ENCODE results near the gene ENTPD6. TPM values are rescaled to one million over a fixed set of nuclear protein-coding genes. Genes with fewer than 3 reads are reported as not detected.
"Not testable (repeated sequence)": the region's sequence is repeated elsewhere in the genome, so short reads cannot be mapped to it uniquely, and the experiment has no call there.

The ENTPD6 gene
- total and polyA plus RNA-seq, 2 experiments from 2014 or later = 32.9 to 50.4 TPM

DNA sequence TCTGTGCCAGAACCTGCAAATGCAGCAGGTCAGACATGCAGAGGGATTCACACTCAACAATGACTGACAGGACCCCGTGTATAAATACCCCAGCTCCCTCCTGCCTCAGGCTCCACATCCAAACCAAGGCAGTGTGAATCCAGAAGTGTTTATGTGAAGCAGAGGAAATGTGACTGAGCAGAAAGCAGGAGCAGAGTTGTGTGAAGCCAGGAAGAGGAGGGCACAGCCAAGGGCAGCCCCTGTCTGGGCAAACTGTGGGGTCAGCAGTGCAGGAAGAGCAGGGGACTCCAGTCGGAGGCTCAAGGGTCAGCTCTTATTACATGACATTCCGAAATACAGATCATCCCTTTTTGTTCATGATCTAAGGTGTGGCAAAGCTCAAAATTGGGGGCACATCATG lies 19.3 kb upstream of the ENTPD6 start:
- Histone ChIP-seq H3K27me3 (replicated peaks; ENCODE audit: insufficient read depth) (no peaks in the 10 kb centered on the region), H3K9ac (no peak overlapping the region), H3K79me2 (ENCODE audit: insufficient read depth) (no peaks in the 10 kb centered on the region), H2AFZ (no peak overlapping the region), H3K9me2 (ENCODE audit: insufficient read depth) (no peaks in the 10 kb centered on the region), H3K9me3 (ENCODE audit: low read depth) (no peaks in the 10 kb centered on the region), H3K36me3 (ENCODE audit: low read depth) (no peaks in the 10 kb centered on the region), H3K27ac (no peak overlapping the region), H3K4me2 (ENCODE audit: unreplicated experiment) (no peak overlapping the region), H3K4me1 (ENCODE audit: insufficient read depth) (peaks cover 17% of the 10 kb centered on the region), H3K4me3 (no peak overlapping the region), H4K20me1 (ENCODE audit: insufficient read depth) (no peaks in the 10 kb centered on the region), H3F3A (ENCODE audit: insufficient read depth) (peaks cover 10% of the 10 kb centered on the region)
- in situ Hi-C loops (cut with MboI) = loop anchor here (10.0 kb wide), 2 partner anchors 111 to 181 kb away; partner anchors contain the start of gene APMAP
- TF ChIP-seq EZH2phosphoT487 (IDR thresholded peaks at IDR 0.05; ENCODE audit: insufficient read depth, low read depth) (no peak), EZH2 (IDR thresholded peaks at IDR 0.05; ENCODE audit: insufficient read depth, poor library complexity, severe bottlenecking) (no peak)
- no peak for DNase-seq
- WGBS, 2 experiments (ENCODE audit: low coverage in 1 of 2, low lambda C conversion rate in 2 of 2, missing lambda C conversion rate in 2 of 2) = 58 to 79% methylated on average over 3 of the region's 3 CpGs

DNA sequence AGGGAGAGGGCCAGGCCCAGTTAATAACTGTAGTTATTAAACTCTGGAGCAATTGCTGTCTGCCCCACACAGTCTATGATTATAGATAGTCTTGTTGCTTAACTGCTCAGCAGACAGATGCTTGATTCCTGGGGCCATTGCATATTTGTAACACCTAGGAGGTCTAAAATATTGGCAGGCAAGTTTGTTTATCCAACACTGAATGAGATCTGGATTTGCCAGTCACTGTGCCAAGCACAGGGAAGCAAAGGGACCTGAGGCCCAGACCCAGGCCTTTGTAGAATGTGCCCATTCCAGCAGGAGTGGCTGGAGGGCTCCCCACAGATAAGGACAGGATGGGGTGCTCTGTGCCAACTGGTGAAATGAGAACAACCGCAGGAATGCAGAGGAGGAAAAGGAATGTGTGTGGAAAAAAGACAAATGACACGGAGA lies 17.6 kb upstream of the ENTPD6 start:
- H3K9me3 ChIP-seq (ENCODE audit: low read depth) = no peaks in the 10 kb centered on the region
- TF ChIP-seq EZH2 (IDR thresholded peaks at IDR 0.05; ENCODE audit: insufficient read depth, poor library complexity, severe bottlenecking) (no peak), EZH2phosphoT487 (IDR thresholded peaks at IDR 0.05; ENCODE audit: insufficient read depth, low read depth) (no peak)
- no peaks in the 10 kb centered on the region for H3K27me3 ChIP-seq (replicated peaks; ENCODE audit: insufficient read depth)
- H3F3A ChIP-seq (ENCODE audit: insufficient read depth) = peaks cover 10% of the 10 kb centered on the region
- H3K9me2 ChIP-seq (ENCODE audit: insufficient read depth) = no peaks in the 10 kb centered on the region
- 89 to 94% methylated on average over 2 of the region's 2 CpGs for WGBS, 2 experiments (ENCODE audit: low coverage in 1 of 2, low lambda C conversion rate in 2 of 2, missing lambda C conversion rate in 2 of 2)
- no peak overlapping the region for H3K27ac ChIP-seq
- peaks cover 17% of the 10 kb centered on the region for H3K4me1 ChIP-seq (ENCODE audit: insufficient read depth)
- no peak for DNase-seq
- H3K4me2 ChIP-seq (ENCODE audit: unreplicated experiment) = no peak overlapping the region
- no peak overlapping the region for H3K4me3 ChIP-seq
- H3K36me3 ChIP-seq (ENCODE audit: low read depth) = no peaks in the 10 kb centered on the region
- no peak overlapping the region for H3K9ac ChIP-seq
- no peak overlapping the region for H2AFZ ChIP-seq
- no peaks in the 10 kb centered on the region for H4K20me1 ChIP-seq (ENCODE audit: insufficient read depth)
- H3K79me2 ChIP-seq (ENCODE audit: insufficient read depth) = no peaks in the 10 kb centered on the region
- in situ Hi-C loops (cut with MboI) = loop anchor here (10.0 kb wide), 2 partner anchors 113 to 183 kb away; partner anchors contain the start of gene APMAP

DNA sequence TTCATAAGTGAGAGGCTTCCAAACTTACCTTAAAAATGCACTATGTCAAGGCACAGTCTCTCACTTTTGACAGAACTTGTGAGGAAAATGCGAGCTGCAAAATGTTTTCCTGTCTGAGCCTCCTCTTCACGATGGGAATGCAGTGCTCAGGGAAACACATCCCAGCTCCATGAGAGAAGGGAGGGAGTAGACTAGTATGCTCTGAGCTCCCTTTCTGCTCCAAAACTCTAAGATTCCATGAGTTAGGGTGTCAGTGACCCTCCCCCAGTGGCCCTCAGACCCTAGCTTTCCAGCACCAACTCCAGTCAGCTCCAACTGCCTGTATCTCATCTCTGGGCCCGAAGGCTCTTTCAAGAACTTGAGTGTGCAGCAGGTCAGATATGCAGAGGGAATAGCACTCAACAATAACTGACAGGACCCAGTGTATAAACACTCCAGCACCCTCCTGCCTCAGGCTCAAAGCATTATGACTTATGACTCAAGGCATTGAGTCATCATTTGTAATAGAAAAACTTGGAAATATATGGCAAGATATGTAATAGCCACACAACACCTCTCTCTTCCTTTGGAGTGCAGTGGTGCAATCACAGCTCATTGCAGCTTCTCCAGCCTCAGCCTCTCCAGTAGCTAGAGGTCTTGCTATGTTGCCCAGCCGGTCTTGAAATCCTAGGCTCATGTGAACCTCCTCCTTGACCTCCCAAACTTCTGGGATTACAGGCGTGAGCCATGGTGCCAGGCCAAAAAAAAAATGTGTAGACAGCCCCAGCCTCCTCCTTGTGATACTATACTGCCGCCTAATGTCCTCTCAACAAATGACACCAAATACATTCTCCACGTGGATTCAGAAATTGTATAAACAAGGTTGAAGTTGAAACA lies 16.7 kb upstream of the ENTPD6 start:
- H3F3A ChIP-seq (ENCODE audit: insufficient read depth) = peaks cover 10% of the 10 kb centered on the region
- no peaks in the 10 kb centered on the region for H3K9me2 ChIP-seq (ENCODE audit: insufficient read depth)
- H3K27ac ChIP-seq = peak overlapping the region; percentile 32
- WGBS, 2 experiments (ENCODE audit: low coverage in 1 of 2, low lambda C conversion rate in 2 of 2, missing lambda C conversion rate in 2 of 2) = 15% methylated on average over 7 of the region's 7 CpGs
- no peaks in the 10 kb centered on the region for H3K79me2 ChIP-seq (ENCODE audit: insufficient read depth)
- H3K27me3 ChIP-seq (replicated peaks; ENCODE audit: insufficient read depth) = peaks cover 6% of the 10 kb centered on the region
- no peak overlapping the region for H3K4me2 ChIP-seq (ENCODE audit: unreplicated experiment)
- H4K20me1 ChIP-seq (ENCODE audit: insufficient read depth) = no peaks in the 10 kb centered on the region
- H3K4me1 ChIP-seq (ENCODE audit: insufficient read depth) = peaks cover 17% of the 10 kb centered on the region
- peak; percentile 92 for DNase-seq
- H2AFZ ChIP-seq = no peak overlapping the region
- in situ Hi-C loops (cut with MboI) = loop anchor here (10.0 kb wide), 2 partner anchors 114 to 184 kb away; partner anchors contain the start of gene APMAP
- H3K4me3 ChIP-seq = no peak overlapping the region
- H3K36me3 ChIP-seq (ENCODE audit: low read depth) = no peaks in the 10 kb centered on the region
- no peak for TF ChIP-seq EZH2 (IDR thresholded peaks at IDR 0.05; ENCODE audit: insufficient read depth, poor library complexity, severe bottlenecking)
- TF ChIP-seq EZH2phosphoT487 (IDR thresholded peaks at IDR 0.05; ENCODE audit: insufficient read depth, low read depth) = no peak
- H3K9ac ChIP-seq = no peak overlapping the region
- H3K9me3 ChIP-seq (ENCODE audit: low read depth) = no peaks in the 10 kb centered on the region

DNA sequence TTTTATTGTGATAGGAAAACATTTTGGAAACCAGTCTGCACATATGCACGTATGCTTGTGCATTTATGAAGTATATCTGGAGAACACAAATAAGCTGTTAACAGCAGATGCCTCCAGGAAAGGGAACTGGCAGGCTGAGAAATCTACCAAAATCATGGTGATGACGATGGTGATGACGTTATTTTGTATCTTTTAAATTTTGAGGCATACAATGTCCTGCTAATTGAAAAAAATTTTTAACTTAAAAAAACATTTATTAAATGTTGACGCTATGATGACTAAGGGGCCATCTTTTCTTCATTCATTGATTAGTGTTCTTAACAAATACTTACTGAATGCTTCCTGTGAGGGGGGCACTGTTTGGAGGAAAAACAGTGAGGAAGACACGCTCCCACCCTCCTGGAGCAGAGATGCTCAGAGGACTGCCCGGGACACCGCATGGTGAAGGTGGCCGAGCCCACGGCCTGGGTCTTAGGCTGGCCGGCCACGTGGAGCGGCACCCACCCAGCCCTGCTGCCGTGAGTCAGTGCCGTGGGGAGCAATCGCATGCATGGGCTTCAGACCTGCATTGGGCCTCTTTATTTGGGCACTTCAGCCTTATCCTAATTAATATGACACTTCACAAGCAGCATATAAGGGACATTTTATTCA lies 15.9 kb upstream of the ENTPD6 start:
- H3K9ac ChIP-seq = no peak overlapping the region
- WGBS, 2 experiments (ENCODE audit: low coverage in 1 of 2, low lambda C conversion rate in 2 of 2, missing lambda C conversion rate in 2 of 2) = 45 to 47% methylated on average over 15 of the region's 15 CpGs
- H3K36me3 ChIP-seq (ENCODE audit: low read depth) = no peaks in the 10 kb centered on the region
- no peak for DNase-seq
- H3K9me2 ChIP-seq (ENCODE audit: insufficient read depth) = no peaks in the 10 kb centered on the region
- H3K79me2 ChIP-seq (ENCODE audit: insufficient read depth) = no peaks in the 10 kb centered on the region
- no peaks in the 10 kb centered on the region for H4K20me1 ChIP-seq (ENCODE audit: insufficient read depth)
- H3K27ac ChIP-seq = peak overlapping the region; percentile 32
- no peak for TF ChIP-seq EZH2phosphoT487 (IDR thresholded peaks at IDR 0.05; ENCODE audit: insufficient read depth, low read depth)
- no peak for TF ChIP-seq EZH2 (IDR thresholded peaks at IDR 0.05; ENCODE audit: insufficient read depth, poor library complexity, severe bottlenecking)
- peaks cover 17% of the 10 kb centered on the region for H3K4me1 ChIP-seq (ENCODE audit: insufficient read depth)
- no peaks in the 10 kb centered on the region for H3K9me3 ChIP-seq (ENCODE audit: low read depth)
- peaks cover 10% of the 10 kb centered on the region for H3F3A ChIP-seq (ENCODE audit: insufficient read depth)
- H3K4me2 ChIP-seq (ENCODE audit: unreplicated experiment) = no peak overlapping the region
- in situ Hi-C loops (cut with MboI) = loop anchor here (10.0 kb wide), 3 partner anchors 55 to 185 kb away; partner anchors contain the start of gene APMAP
- no peak overlapping the region for H3K4me3 ChIP-seq
- no peak overlapping the region for H2AFZ ChIP-seq
- peaks cover 14% of the 10 kb centered on the region for H3K27me3 ChIP-seq (replicated peaks; ENCODE audit: insufficient read depth)

DNA sequence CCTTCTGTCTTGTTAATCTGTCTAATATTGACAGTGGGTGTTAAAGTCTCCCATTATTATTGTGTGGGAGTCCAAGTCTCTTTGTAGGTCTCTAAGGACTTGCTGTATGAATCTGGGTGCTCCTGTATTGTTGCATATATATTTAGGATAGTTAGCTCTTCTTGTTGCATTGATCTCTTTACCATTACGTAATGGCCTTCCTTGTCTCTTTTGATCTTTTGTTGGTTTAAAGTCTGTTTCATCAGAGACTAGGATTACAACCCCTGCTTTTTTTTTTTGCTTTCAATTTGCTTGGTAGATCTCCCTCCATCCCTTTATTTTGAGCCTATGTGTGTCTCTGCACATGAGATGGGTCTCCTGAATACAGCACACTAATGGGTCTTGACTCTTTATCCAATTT lies 11.1 kb upstream of the ENTPD6 start:
- H3K9me3 ChIP-seq (ENCODE audit: low read depth); H3K27ac ChIP-seq; H4K20me1 ChIP-seq (ENCODE audit: insufficient read depth); H3K9ac ChIP-seq; H3K4me2 ChIP-seq (ENCODE audit: unreplicated experiment); H3F3A ChIP-seq (ENCODE audit: insufficient read depth); H3K4me1 ChIP-seq (ENCODE audit: insufficient read depth); H3K36me3 ChIP-seq (ENCODE audit: low read depth); H2AFZ ChIP-seq; H3K4me3 ChIP-seq; H3K79me2 ChIP-seq (ENCODE audit: insufficient read depth); H3K9me2 ChIP-seq (ENCODE audit: insufficient read depth); DNase-seq: not testable (repeated sequence)
- 50 to 64% methylated on average over 1 of the region's 1 CpG for WGBS, 2 experiments (ENCODE audit: low coverage in 1 of 2, low lambda C conversion rate in 2 of 2, missing lambda C conversion rate in 2 of 2)
- in situ Hi-C loops (cut with MboI) = loop anchor here (10.0 kb wide), 1 partner anchor 60 kb away; no protein-coding TSS in a partner anchor
- peaks cover 46% of the 10 kb centered on the region for H3K27me3 ChIP-seq (replicated peaks; ENCODE audit: insufficient read depth)
